Ectodermal cell (in vitro differentiated cells): ENCODE data around the gene GPR82. TPM values are rescaled to one million over a fixed set of nuclear protein-coding genes. Genes with fewer than 3 reads are reported as not detected.
"Not testable (repeated sequence)": the region's sequence is repeated elsewhere in the genome, so short reads cannot be mapped to it uniquely, and the experiment has no call there.

Experiments used
- H3K27ac ChIP-seq: 2 replicates; pipeline ENCODE4 v1.7.0; 2013; ENCODE audit warnings: mild to moderate bottlenecking, low read depth, low read length; ENCODE audit not compliant: insufficient read depth, poor library complexity, severe bottlenecking
- H3K27me3 ChIP-seq: 2 replicates; pipeline ENCODE4 v1.7.0; 2013; ENCODE audit warnings: mild to moderate bottlenecking, low read length; ENCODE audit not compliant: insufficient read depth, control insufficient read depth, poor library complexity, severe bottlenecking
- H3K36me3 ChIP-seq: one replicate; pipeline ENCODE4 v1.7.0; 2013; ENCODE audit warnings: low read length; ENCODE audit not compliant: control insufficient read depth, insufficient read depth
- H3K4me1 ChIP-seq: one replicate; pipeline ENCODE4 v1.7.0; 2013; ENCODE audit warnings: low read length; ENCODE audit not compliant: control insufficient read depth, insufficient read depth
- H3K4me3 ChIP-seq: 2 replicates; pipeline ENCODE4 v1.7.0; 2013; ENCODE audit warnings: low read depth, low read length, control low read depth; ENCODE audit not compliant: insufficient read depth
- H3K9me3 ChIP-seq: 2 replicates; pipeline ENCODE4 v1.7.0; 2013; ENCODE audit warnings: mild to moderate bottlenecking, low read length, moderate library complexity; ENCODE audit not compliant: control insufficient read depth
- WGBS, 2 experiments: methylation state at CpG; one replicate each; pipeline ENCODE4 v1.1.7; 2013; ENCODE audit warnings: missing lambda C conversion rate in 2 of 2; 5-methylcytosine and 5-hydroxymethylcytosine counted together
- polyA plus RNA-seq, 4 experiments: library from polyadenylated mRNA; stranded (reverse); fragments of 50-300 nt; gene quantifications; one replicate each; pipeline ENCODE4 v1.2.3, GENCODE V29; 2013

The GPR82 gene, protein sequence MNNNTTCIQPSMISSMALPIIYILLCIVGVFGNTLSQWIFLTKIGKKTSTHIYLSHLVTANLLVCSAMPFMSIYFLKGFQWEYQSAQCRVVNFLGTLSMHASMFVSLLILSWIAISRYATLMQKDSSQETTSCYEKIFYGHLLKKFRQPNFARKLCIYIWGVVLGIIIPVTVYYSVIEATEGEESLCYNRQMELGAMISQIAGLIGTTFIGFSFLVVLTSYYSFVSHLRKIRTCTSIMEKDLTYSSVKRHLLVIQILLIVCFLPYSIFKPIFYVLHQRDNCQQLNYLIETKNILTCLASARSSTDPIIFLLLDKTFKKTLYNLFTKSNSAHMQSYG
- polyA plus RNA-seq (2013, experiment 1 of 4) = not detected
- not detected for polyA plus RNA-seq (2013, experiment 2 of 4)
- not detected for polyA plus RNA-seq (2013, experiment 3 of 4)
- polyA plus RNA-seq (2013, experiment 4 of 4) = not detected

DNA sequence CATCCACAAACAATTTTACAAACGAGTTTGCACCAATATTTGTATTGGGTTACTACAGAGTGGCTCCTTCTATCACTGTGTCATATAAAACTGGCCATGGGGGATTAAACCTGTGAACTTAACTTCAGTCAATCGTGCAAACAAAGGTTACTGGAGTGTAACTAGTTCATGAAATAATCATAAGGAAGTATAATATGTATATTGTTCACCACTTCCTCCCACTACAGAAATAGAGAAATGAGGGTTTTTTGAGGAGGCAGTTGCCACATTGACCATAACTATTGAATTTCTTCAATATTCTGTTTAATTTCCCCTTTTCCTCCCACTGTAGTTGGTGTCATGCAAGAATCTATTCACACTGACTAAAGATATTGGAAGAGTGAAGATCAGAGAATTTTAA, at the start of gene GPR82:
Gene GPR82, plus strand, starts transcription at position 356 of the 400 bp plus-strand sequence. CDS start 2,846 bp downstream, outside the sequence.
- no peak within 1 kb of the TSS for H3K4me3 ChIP-seq
- H3K9me3 ChIP-seq = no peaks in the 10 kb centered on the region
- H3K27me3 ChIP-seq = no peaks in the 10 kb centered on the region
- no peaks in the 10 kb centered on the region for H3K4me1 ChIP-seq
- H3K36me3 ChIP-seq = no peaks in the 10 kb centered on the region
- no peak within 1 kb of the TSS for H3K27ac ChIP-seq
- WGBS, 2 experiments = 83% methylated on average over 1 of the region's 2 CpGs; no CpG with 5 or more reads in 1 of the 2 experiments

DNA sequence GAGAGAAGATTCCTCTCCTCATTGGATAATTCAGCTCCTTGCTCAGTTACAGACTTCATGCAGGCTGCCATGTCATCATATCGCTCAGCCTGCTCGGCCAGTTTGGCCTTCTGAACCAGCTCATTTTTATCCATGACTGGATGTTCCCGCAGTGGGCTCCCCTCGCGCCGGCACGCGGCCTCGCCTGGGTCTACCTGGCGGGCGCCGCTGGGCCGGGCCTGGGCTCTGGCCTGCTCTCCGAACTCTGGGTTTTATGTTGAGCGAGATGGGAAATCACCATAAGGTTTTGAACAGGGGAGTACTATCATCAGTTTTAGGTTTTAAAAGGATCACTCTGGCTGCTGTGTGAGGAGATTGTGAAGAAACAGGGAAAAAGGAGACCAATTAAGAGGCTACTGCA, 47.6 kb upstream of the GPR82 start:
- H3K4me1 ChIP-seq, H3K4me3 ChIP-seq, H3K27me3 ChIP-seq, H3K27ac ChIP-seq, H3K36me3 ChIP-seq, H3K9me3 ChIP-seq: not testable (repeated sequence)
- 97% methylated on average over 14 to 15 of the region's 15 CpGs for WGBS, 2 experiments

DNA sequence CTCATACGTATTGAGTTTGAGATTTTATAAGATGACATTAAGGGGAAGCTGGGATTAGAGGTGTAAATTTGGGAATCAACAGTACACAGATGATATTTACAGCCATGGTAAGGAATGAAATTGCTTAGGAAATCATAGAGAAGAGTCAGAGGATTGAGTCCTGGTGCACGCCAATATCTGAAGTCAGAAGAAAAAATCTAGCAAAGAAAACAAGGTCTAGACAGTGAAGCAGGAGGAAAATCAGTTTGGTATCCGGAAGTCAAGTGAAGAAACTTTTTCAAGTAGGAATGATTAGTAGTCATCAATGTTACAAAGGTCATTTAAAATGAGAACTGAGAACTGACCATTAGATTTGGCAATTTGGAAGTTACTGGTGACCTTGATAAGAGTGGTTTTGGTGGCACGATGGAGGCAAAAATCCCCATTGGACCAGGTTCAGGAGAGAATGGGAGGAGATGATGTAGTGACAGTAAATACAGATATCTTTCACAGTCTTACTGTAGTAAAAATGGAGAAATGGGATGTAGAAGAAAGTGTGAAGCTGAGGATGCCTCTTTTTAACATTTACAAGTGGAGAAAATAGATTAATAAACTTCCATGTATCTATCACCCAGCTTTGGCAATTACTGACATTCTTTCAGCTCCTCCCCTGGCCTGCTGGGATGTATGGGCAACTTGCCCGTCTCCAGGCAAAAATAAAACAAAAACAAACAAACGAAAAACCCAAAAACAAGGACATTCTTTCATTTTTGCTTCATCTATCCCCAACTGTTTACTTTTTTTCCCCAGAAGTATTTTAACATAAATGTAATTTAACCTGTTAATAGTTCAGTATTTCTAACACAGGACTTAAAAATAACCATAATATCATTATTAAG, 46.6 kb upstream of the GPR82 start:
- Histone ChIP-seq H3K9me3 (no peaks in the 10 kb centered on the region), H3K27me3 (no peaks in the 10 kb centered on the region), H3K27ac (no peak overlapping the region), H3K36me3 (no peaks in the 10 kb centered on the region), H3K4me3 (no peak overlapping the region), H3K4me1 (no peaks in the 10 kb centered on the region)
- 93% methylated on average over 6 of the region's 6 CpGs for WGBS, 2 experiments

DNA sequence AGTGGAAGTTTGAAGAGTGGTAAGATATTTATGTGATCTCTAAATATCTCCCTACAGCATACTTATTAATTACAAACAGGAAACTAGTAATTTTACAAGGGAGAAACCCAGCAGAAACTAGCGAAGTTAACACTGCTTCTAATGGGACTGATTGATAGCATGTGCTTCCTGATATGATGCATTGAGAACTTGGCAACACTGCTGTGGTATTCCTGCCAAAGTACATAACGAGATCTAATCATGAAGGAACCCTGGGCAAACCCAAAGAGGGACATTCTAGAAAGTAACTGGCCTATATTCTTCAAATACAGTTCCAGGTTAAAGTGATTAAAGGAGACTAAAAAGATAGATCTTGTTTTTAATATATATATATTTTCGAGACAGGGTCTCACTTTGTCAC, 39.8 kb upstream of the GPR82 start:
- Histone ChIP-seq H3K9me3 (no peaks in the 10 kb centered on the region), H3K4me1 (no peaks in the 10 kb centered on the region), H3K36me3 (no peaks in the 10 kb centered on the region), H3K4me3 (no peak overlapping the region), H3K27ac (no peak overlapping the region), H3K27me3 (no peaks in the 10 kb centered on the region)
- WGBS, 2 experiments = 90 to 91% methylated on average over 1 to 3 of the region's 3 CpGs

DNA sequence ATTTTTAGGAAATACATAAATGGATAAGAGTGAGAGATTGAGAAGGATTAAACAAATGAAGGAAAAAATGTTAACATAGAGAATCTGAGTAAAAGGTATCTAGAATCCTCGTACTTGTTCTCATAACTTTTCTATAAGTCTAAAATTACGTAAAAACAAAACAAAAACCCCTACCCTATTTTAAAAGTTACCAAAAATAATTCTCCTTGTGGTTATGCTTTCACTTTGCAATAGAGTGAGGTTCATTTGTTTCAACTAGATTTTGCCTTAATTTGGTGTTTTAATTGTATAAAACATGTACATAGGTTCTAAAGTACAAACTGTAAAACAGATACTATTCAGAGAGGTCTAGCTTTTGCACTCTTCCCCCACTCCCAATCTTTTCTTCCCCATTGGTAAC, 39.0 kb upstream of the GPR82 start:
- Histone ChIP-seq H3K4me1 (no peaks in the 10 kb centered on the region), H3K9me3 (no peaks in the 10 kb centered on the region), H3K36me3 (no peaks in the 10 kb centered on the region), H3K27ac (no peak overlapping the region), H3K4me3 (no peak overlapping the region), H3K27me3 (no peaks in the 10 kb centered on the region)
- 100% methylated on average over 2 of the region's 2 CpGs; no CpG with 5 or more reads in 1 of the 2 experiments for WGBS, 2 experiments

DNA sequence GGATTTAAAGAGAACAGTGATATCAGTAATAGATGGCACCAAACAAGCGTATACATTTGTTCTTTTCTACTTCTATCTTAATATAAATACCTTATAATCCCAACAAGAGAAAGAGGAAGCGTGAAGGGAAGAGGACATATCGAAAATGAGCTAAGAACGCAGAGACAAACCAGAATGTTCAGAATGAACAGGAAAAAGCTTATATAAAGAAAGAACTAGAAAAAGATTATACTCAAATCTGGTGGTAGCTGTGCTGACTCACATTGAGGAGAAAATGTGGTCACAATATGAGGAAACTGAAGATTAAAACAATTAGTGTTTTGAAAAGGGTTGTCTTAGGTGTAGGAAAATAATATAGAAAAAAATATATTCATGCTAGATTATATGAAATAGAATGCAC, 37.2 kb upstream of the GPR82 start:
- Histone ChIP-seq H3K4me1 (no peaks in the 10 kb centered on the region), H3K9me3 (no peaks in the 10 kb centered on the region), H3K27me3 (no peaks in the 10 kb centered on the region), H3K36me3 (no peaks in the 10 kb centered on the region), H3K4me3 (no peak overlapping the region), H3K27ac (no peak overlapping the region)
- 100% methylated on average over 2 of the region's 4 CpGs; no CpG with 5 or more reads in 1 of the 2 experiments for WGBS, 2 experiments

DNA sequence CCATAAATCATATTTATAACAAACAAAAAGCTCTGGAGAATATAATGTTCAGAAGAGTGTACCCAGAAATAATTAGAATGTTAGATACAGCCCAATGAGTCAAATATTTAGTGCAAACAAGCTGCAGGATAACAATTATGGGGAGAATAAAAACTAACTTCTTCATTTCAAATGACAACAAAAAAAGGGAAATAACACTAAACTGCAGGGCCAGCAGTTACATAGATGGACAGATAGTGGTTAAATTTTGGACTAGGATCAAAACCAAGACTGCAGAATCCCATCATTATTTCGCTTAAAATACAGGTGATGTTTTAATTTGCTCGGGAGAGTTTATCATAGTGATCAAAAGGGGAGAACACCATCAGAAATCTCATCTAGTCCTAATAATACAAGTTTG, 35.8 kb upstream of the GPR82 start:
- Histone ChIP-seq H3K4me1 (no peaks in the 10 kb centered on the region), H3K4me3 (no peak overlapping the region), H3K9me3 (no peaks in the 10 kb centered on the region), H3K27me3 (no peaks in the 10 kb centered on the region), H3K36me3 (no peaks in the 10 kb centered on the region), H3K27ac (no peak overlapping the region)
- WGBS, 2 experiments = 86% methylated on average over 1 of the region's 2 CpGs; no CpG with 5 or more reads in 1 of the 2 experiments

DNA sequence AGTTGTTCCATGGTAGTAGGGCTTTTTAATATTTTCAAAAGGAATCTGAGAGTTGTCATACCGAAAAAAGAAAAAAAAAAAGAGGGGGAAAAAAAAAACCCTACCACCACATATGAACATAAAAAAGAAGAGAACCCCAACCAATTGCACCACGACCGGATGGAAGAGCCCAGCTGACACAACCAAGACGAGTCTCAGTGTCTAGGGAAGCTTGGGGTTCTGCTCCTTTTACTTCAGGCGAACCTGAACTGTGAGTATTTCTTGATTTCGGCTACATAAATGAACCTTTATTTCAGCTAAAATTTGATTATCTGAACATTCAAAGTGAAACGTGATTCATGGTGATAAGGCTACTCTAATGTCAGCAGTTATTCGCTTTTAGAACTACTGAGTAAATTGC, 35.1 kb upstream of the GPR82 start, which contains the start of gene GPR34:
Gene GPR34, plus strand, starts transcription at position 139 of the 400 bp plus-strand sequence. CDS start 6,661 bp downstream, outside the sequence.
- no peak within 1 kb of the TSS for H3K4me3 ChIP-seq
- 92 to 93% methylated on average over 6 to 7 of the region's 8 CpGs for WGBS, 2 experiments
- no peaks in the 10 kb centered on the region for H3K4me1 ChIP-seq
- H3K27me3 ChIP-seq = no peaks in the 10 kb centered on the region
- H3K9me3 ChIP-seq = no peaks in the 10 kb centered on the region
- no peak within 1 kb of the TSS for H3K27ac ChIP-seq
- no peaks in the 10 kb centered on the region for H3K36me3 ChIP-seq

DNA sequence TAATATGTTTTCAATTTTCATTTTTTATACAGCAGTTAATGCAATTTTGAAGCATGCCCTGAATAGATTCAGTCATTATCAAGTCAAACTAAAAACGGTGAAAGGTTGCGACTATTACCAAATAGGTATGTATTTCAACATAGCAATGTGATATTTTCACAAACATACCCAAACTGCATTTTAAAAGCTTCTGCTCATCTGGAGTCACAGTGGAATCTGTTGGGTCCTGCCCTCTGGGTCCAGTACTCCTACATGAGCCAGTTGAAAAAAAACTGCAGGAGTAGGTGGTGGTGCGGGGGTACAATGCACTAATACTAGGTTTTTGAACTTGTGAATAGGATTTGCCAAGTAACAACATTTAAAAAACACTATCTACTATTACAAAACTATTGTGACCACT, 34.3 kb upstream of the GPR82 start:
- Histone ChIP-seq H3K9me3 (no peaks in the 10 kb centered on the region), H3K4me1 (no peaks in the 10 kb centered on the region), H3K4me3 (no peak overlapping the region), H3K27ac (no peak overlapping the region), H3K27me3 (no peaks in the 10 kb centered on the region), H3K36me3 (no peaks in the 10 kb centered on the region)
- WGBS, 2 experiments = 94% methylated on average over 3 of the region's 3 CpGs; no CpG with 5 or more reads in 1 of the 2 experiments
